H1 (cell line): ENCODE data around the gene AP2B1. TPM values are rescaled to one million over a fixed set of nuclear protein-coding genes. Genes with fewer than 3 reads are reported as not detected.
A peak's percentile ranks its signal among the peaks of the same experiment; 100 is the strongest.

ENCODE experiments used
- CTCF ChIA-PET: fragments of 300-600 bp; sonication (Branson Sonifier 250); formaldehyde crosslinking; loops from one replicate; lab custom pipeline; 2021; ENCODE audit not compliant: partially characterized antibody; lab: Charles Lee
- POLR2A ChIA-PET: fragments of 300-600 bp; sonication (Branson Sonifier 250); formaldehyde crosslinking; loops from one replicate; lab custom pipeline; 2021; ENCODE audit warnings: inconsistent platforms; ENCODE audit not compliant: partially characterized antibody; lab: Charles Lee
- DNase-seq, 2 experiments: peaks; one replicate each; pipeline versions ENCODE4 v3.0.0 to v3.0.0-alpha.2; 2010 to 2022; ENCODE audit warnings: low spot score in 2 of 2, low read depth in 1 of 2, mixed read lengths in 1 of 2
- FAIRE-seq: peaks from 2 replicates; lab custom pipeline; 2011; peaks lifted over from hg19 to GRCh38; lab: Jason Lieb, UNC
- H2AFZ ChIP-seq: 2 replicates; pipeline ENCODE4 v1.8.1; 2012; ENCODE audit warnings: low read length, inconsistent platforms
- H2AK5ac ChIP-seq: 2 replicates; pipeline ENCODE4 v1.6.1; 2013; ENCODE audit warnings: low read depth, low read length
- H2BK120ac ChIP-seq: replicated peaks from 2 replicates; pipeline ENCODE3; 2013; ENCODE audit warnings: low read depth, low read length, inconsistent platforms
- H2BK12ac ChIP-seq: 2 replicates; pipeline ENCODE4 v1.6.1; 2013; ENCODE audit warnings: low read depth, low read length
- H2BK15ac ChIP-seq: 2 replicates; pipeline ENCODE4 v1.6.1; 2013; ENCODE audit warnings: low read length
- H2BK20ac ChIP-seq: 2 replicates; pipeline ENCODE4 v1.6.1; 2013; ENCODE audit warnings: low read length
- H2BK5ac ChIP-seq: 2 replicates; pipeline ENCODE4 v1.6.1; 2013; ENCODE audit warnings: low read depth, low read length
- H3K14ac ChIP-seq: 2 replicates; pipeline ENCODE4 v1.6.1; 2013; ENCODE audit warnings: inconsistent platforms; ENCODE audit not compliant: insufficient read length
- H3K18ac ChIP-seq: 2 replicates; pipeline ENCODE4 v1.6.1; 2013; ENCODE audit warnings: low read length; ENCODE audit errors: extremely low read depth
- H3K23ac ChIP-seq: 2 replicates; pipeline ENCODE4 v1.6.1; 2013; ENCODE audit warnings: inconsistent platforms; ENCODE audit not compliant: insufficient read length
- H3K23me2 ChIP-seq: 2 replicates; pipeline ENCODE4 v1.6.1; 2013; ENCODE audit warnings: low read depth, low read length
- H3K27ac ChIP-seq: 2 replicates; pipeline ENCODE4 v1.6.1; 2011; ENCODE audit warnings: low read depth, low read length, inconsistent platforms
- H3K27me3 ChIP-seq, 4 experiments: replicated peaks in 1 of 4; 1 replicate in 1 of 4; 2 replicates in 3 of 4; pipeline versions ENCODE4 v1.6.1 to v1.8.1; 2011 to 2013; ENCODE audit warnings: low read length in 3 of 4, mild to moderate bottlenecking in 3 of 4, inconsistent platforms in 2 of 4, mixed read lengths in 2 of 4, moderate library complexity in 1 of 4; ENCODE audit not compliant: control insufficient read depth in 3 of 4, insufficient read depth in 3 of 4; ENCODE audit errors: extremely low read depth in 1 of 4
- H3K36me3 ChIP-seq, 4 experiments: 2 replicates each; pipeline versions ENCODE4 v1.6.1 to v1.8.1; 2011 to 2013; ENCODE audit warnings: mild to moderate bottlenecking in 4 of 4, low read length in 3 of 4, moderate library complexity in 2 of 4, control low read depth in 1 of 4, inconsistent platforms in 1 of 4; ENCODE audit not compliant: insufficient read depth in 4 of 4, control insufficient read depth in 2 of 4
- H3K4ac ChIP-seq: replicated peaks from 2 replicates; pipeline ENCODE3; 2013; ENCODE audit warnings: low read length, low read depth, mixed read lengths, inconsistent platforms; ENCODE audit not compliant: insufficient read length
- H3K4me1 ChIP-seq, 4 experiments: replicated peaks in 1 of 4; 1 replicate in 1 of 4; 2 replicates in 3 of 4; pipeline versions ENCODE4 v1.6.1 to v1.8.1; 2011 to 2013; ENCODE audit warnings: low read length in 3 of 4, inconsistent platforms in 2 of 4, mixed read lengths in 1 of 4; ENCODE audit not compliant: insufficient read depth in 4 of 4, control insufficient read depth in 3 of 4
- H3K4me2 ChIP-seq, 2 experiments: 2 replicates each; pipeline versions ENCODE4 v1.6.1 to v1.8.1; 2011 to 2013; ENCODE audit warnings: low read depth in 2 of 2, low read length in 2 of 2, control low read depth in 1 of 2, inconsistent platforms in 1 of 2, mild to moderate bottlenecking in 1 of 2; ENCODE audit not compliant: insufficient read depth in 1 of 2
- H3K4me3 ChIP-seq, 4 experiments: fragments of 200-600, 300-600 bp in 1 of 4; sonication (generic), shearing (Covaris generic), sonication (Bioruptor Twin) in 1 of 4; 2 replicates each; pipeline versions ENCODE4 v1.5.1 to v1.8.1; 2011 to 2016; ENCODE audit warnings: low read length in 4 of 4, low read depth in 3 of 4, control low read depth in 2 of 4, inconsistent platforms in 2 of 4, mild to moderate bottlenecking in 2 of 4, mixed read lengths in 1 of 4, moderate library complexity in 1 of 4; ENCODE audit not compliant: insufficient read depth in 2 of 4; ENCODE audit errors: extremely low read depth in 1 of 4
- H3K56ac ChIP-seq: replicated peaks from 2 replicates; pipeline ENCODE3; 2013; ENCODE audit warnings: low read depth, mild to moderate bottlenecking, mixed read lengths, low read length, inconsistent platforms; ENCODE audit not compliant: insufficient read length
- H3K79me1 ChIP-seq: 2 replicates; pipeline ENCODE4 v1.6.1; 2013; ENCODE audit warnings: low read depth, low read length, control low read depth
- H3K79me2 ChIP-seq, 2 experiments: 2 replicates each; pipeline versions ENCODE4 v1.6.1 to v1.8.1; 2012 to 2013; ENCODE audit warnings: low read length in 2 of 2, mild to moderate bottlenecking in 2 of 2, inconsistent platforms in 1 of 2; ENCODE audit not compliant: insufficient read depth in 2 of 2, control insufficient read depth in 1 of 2
- H3K9ac ChIP-seq, 4 experiments: replicated peaks in 1 of 4; 1 replicate in 1 of 4; 2 replicates in 3 of 4; pipeline versions ENCODE4 v1.6.1 to v1.8.1; 2011 to 2013; ENCODE audit warnings: low read depth in 3 of 4, low read length in 3 of 4, control low read depth in 2 of 4, mild to moderate bottlenecking in 2 of 4, moderate library complexity in 2 of 4, inconsistent platforms in 1 of 4; ENCODE audit errors: extremely low read depth in 1 of 4
- H3K9me3 ChIP-seq, 2 experiments: 2 replicates each; pipeline versions ENCODE4 v1.6.1 to v1.8.1; 2012 to 2013; ENCODE audit warnings: mild to moderate bottlenecking in 2 of 2, moderate library complexity in 2 of 2, control low read depth in 1 of 2, inconsistent platforms in 1 of 2, low read depth in 1 of 2, low read length in 1 of 2, mixed read lengths in 1 of 2; ENCODE audit not compliant: insufficient read depth in 2 of 2
- H4K20me1 ChIP-seq, 2 experiments: replicated peaks in 1 of 2; 2 replicates each; pipeline versions ENCODE3 to v1.8.1; 2011 to 2013; ENCODE audit warnings: inconsistent platforms in 2 of 2, low read length in 2 of 2, mild to moderate bottlenecking in 1 of 2; ENCODE audit not compliant: insufficient read depth in 2 of 2, control insufficient read depth in 1 of 2
- H4K5ac ChIP-seq: 2 replicates; pipeline ENCODE4 v1.6.1; 2013; ENCODE audit warnings: low read length, low read depth, mixed read lengths, inconsistent platforms; ENCODE audit not compliant: insufficient read length
- H4K8ac ChIP-seq: 2 replicates; pipeline ENCODE4 v1.8.0; 2013; ENCODE audit warnings: mild to moderate bottlenecking, moderate library complexity, low read length, inconsistent platforms; ENCODE audit not compliant: insufficient read depth; ENCODE audit errors: extremely low read depth
- H4K91ac ChIP-seq: replicated peaks from 2 replicates; pipeline ENCODE3; 2013; ENCODE audit warnings: low read length, mixed read lengths, inconsistent platforms; ENCODE audit not compliant: insufficient read length
- POLR2AphosphoS5 ChIP-seq: IDR thresholded peaks from 2 replicates; pipeline ENCODE4 v1.6.1; 2011; ENCODE audit warnings: low read depth, low read length
- WGBS, 2 experiments: shearing (Covaris generic) in 1 of 2; methylation state at CpG; one replicate each; pipeline versions ENCODE4 v1.1.6 to v1.1.7; 2013 to 2015; ENCODE audit warnings: low lambda C conversion rate in 2 of 2, mixed read lengths in 2 of 2, inconsistent platforms in 1 of 2, low coverage in 1 of 2, missing lambda C conversion rate in 1 of 2; ENCODE audit not compliant: insufficient replicate concordance in 2 of 2, insufficient coverage in 1 of 2, insufficient read length in 1 of 2; ENCODE audit errors: extremely low coverage in 1 of 2, missing lambda C conversion rate in 1 of 2; 5-methylcytosine and 5-hydroxymethylcytosine counted together
- polyA plus RNA-seq, 7 experiments: library from polyadenylated mRNA; depleted of rRNA in 3 of 7; stranded (reverse) in 5 of 7; unstranded in 2 of 7; fragments of >200 nt in 5 of 7; fragments of 200-250 nt in 2 of 7; gene quantifications; 1 replicate in 5 of 7; 2 replicates in 1 of 7; 4 replicates in 1 of 7; pipeline versions ENCODE4 v1.2.1 to v1.2.3, GENCODE V29; 2011 to 2013; ENCODE audit warnings: missing spikeins in 2 of 7, mixed read lengths in 2 of 7
- total RNA-seq: library from RNA; stranded (reverse); fragmentation: NEBNext Ultra II Directional; extraction: Animal tissue kit (Norgen Biotek cat#: 25700); gene quantifications from 2 replicates; pipeline ENCODE4 v1.2.1, GENCODE V29; 2021

The AP2B1 gene
- total and polyA plus RNA-seq, 2 of the 8 experiments (the other 6 are each of a cell fraction or from before 2014, with no cell fraction given) = 95.5 to 199 TPM

DNA sequence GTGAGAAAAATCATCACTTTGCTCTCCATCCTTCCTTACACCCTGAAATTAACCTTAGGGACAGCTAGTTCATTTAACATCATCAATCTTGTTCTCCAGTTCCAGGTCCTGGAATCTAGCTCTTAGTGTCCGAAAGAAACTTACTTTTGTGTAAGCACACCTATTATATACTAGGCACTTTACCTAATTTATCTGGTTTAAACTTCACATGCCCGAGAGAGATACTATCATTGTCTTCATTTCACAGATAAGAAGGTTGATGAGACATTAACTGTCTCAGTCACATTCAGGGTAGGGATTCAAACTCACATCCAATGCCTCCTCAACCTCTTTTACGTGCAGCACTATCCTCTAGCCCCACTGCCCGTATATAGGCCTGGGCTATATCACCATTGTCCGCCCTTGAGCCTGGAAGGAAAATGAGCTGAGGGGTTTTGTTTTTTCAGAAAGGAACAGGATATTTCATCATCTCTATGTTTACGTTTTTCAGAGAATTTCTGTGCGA, 501 bp upstream of the AP2B1 start:
- Histone ChIP-seq H2BK12ac (no peak overlapping the region; the same call in 1 of the 2 replicates), H3K4me3 (peak overlapping the region; percentile 86 to 99 (median 96)), H3K23me2 (no peaks in the 10 kb centered on the region; the same call in 1 of the 2 replicates), H2BK15ac (no peak overlapping the region), H2BK20ac (no peak overlapping the region), H4K5ac (no peak overlapping the region), H2AK5ac (no peak overlapping the region), H3K27ac (peak overlapping the region; percentile 96; the same call in 1 of the 2 replicates), H3K18ac (no peak overlapping the region), H3K79me1 (peaks cover 3% of the 10 kb centered on the region), H2AFZ (peak overlapping the region; percentile 45), H3K4me2 (peak overlapping the region; percentile 25 to 82), H3K4me1 (peaks cover 0 to 3% (median 0%) of the 10 kb centered on the region in 4 experiments; a peak in 2 of 7 replicates), H3K36me3 (no peaks in the 10 kb centered on the region), H4K20me1 (no peaks in the 10 kb centered on the region), H3K9ac (peak overlapping the region; percentile 51 to 97 (median 80); a peak in 6 of 7 replicates), H4K8ac (no peak overlapping the region), H3K9me3 (no peaks in the 10 kb centered on the region), H3K79me2 (peaks cover 4 to 36% of the 10 kb centered on the region in 2 experiments; a peak in 3 of 4 replicates), H3K56ac (no peak overlapping the region), H3K27me3 (peaks cover 0 to 5% (median 0%) of the 10 kb centered on the region in 4 experiments; a peak in 3 of 7 replicates), H2BK120ac (no peak overlapping the region), H3K14ac (no peak overlapping the region), H4K91ac (no peak overlapping the region), H3K4ac (no peak overlapping the region), H2BK5ac (no peak overlapping the region; the same call in 1 of the 2 replicates), H3K23ac (no peak overlapping the region)
- POLR2A ChIA-PET = interaction anchor here (0.7 to 2.4 kb wide), 8 partner anchors 9 to 143 kb away, joined by 3 to 10 read pairs (median 4); partner anchors contain the start of genes PEX12 and SLFN14
- no peak for DNase-seq
- no peak for FAIRE-seq
- CTCF ChIA-PET = interaction anchor here (0.6 to 1.6 kb wide), 6 partner anchors 8 to 468 kb away, joined by 3 to 5 read pairs (median 3); no protein-coding TSS in a partner anchor
- WGBS, 2 experiments = 40% methylated on average over 7 of the region's 7 CpGs; no CpG with 5 or more reads in 1 of the 2 experiments
- TF ChIP-seq POLR2AphosphoS5 = no peak
